ENCODE results near the gene APBA1. TPM values are rescaled to one million over a fixed set of nuclear protein-coding genes. Genes with fewer than 3 reads are reported as not detected.
A peak's percentile ranks its signal among the peaks of the same experiment; 100 is the strongest.

Gene APBA1
- total RNA-seq, 1 donor from 2014 or later, result 6.2 TPM

GRCh38 chr9:69433968-69434367 lies 238.2 kb downstream of the APBA1 start:
- Histone ChIP-seq H3K4me3 (no peak overlapping the region), H3K4me1 (no peaks in the 10 kb centered on the region), H3K27me3 (no peaks in the 10 kb centered on the region), H3K9me3 (no peaks in the 10 kb centered on the region), H3K27ac (no peak overlapping the region), H3K36me3 (no peaks in the 10 kb centered on the region)
- TF ChIP-seq, protein P1, sequence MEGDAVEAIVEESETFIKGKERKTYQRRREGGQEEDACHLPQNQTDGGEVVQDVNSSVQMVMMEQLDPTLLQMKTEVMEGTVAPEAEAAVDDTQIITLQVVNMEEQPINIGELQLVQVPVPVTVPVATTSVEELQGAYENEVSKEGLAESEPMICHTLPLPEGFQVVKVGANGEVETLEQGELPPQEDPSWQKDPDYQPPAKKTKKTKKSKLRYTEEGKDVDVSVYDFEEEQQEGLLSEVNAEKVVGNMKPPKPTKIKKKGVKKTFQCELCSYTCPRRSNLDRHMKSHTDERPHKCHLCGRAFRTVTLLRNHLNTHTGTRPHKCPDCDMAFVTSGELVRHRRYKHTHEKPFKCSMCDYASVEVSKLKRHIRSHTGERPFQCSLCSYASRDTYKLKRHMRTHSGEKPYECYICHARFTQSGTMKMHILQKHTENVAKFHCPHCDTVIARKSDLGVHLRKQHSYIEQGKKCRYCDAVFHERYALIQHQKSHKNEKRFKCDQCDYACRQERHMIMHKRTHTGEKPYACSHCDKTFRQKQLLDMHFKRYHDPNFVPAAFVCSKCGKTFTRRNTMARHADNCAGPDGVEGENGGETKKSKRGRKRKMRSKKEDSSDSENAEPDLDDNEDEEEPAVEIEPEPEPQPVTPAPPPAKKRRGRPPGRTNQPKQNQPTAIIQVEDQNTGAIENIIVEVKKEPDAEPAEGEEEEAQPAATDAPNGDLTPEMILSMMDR (IDR thresholded peaks at IDR 0.05), result no peak
- DNase-seq, result peak; percentile 40
- intact Hi-C loops (cut with DNase I), result no loop called here
- ATAC-seq, result peak; percentile 13

- no peak for ATAC-seq
- Histone ChIP-seq H3K27me3 (no peaks in the 10 kb centered on the region), H3K9me3 (no peaks in the 10 kb centered on the region), H3K4me3 (no peak overlapping the region), H3K36me3 (no peaks in the 10 kb centered on the region), H3K27ac (no peak overlapping the region), H3K4me1 (no peaks in the 10 kb centered on the region)
- TF ChIP-seq, protein P1 (IDR thresholded peaks at IDR 0.05), result no peak
- DNase-seq, result no peak
- intact Hi-C loops (cut with DNase I), result no loop called here
Measured at GRCh38 chr9:69433392-69433791, 238.8 kb downstream of the APBA1 start.

- intact Hi-C loops (cut with DNase I), result no loop called here
- no peak overlapping the region for H3K27ac ChIP-seq
- no peak for ATAC-seq
- H3K36me3 ChIP-seq, result no peaks in the 10 kb centered on the region
- H3K9me3 ChIP-seq, result no peaks in the 10 kb centered on the region
- DNase-seq, result peak; percentile 40
- H3K4me1 ChIP-seq, result no peaks in the 10 kb centered on the region
- no peaks in the 10 kb centered on the region for H3K27me3 ChIP-seq
- TF ChIP-seq, protein P1 (IDR thresholded peaks at IDR 0.05), result no peak
- no peak overlapping the region for H3K4me3 ChIP-seq
Measured at GRCh38 chr9:69432623-69433022, 239.5 kb downstream of the APBA1 start.

- H3K27me3 ChIP-seq, result no peaks in the 10 kb centered on the region
- H3K27ac ChIP-seq, result no peak overlapping the region
- H3K9me3 ChIP-seq, result no peaks in the 10 kb centered on the region
- ATAC-seq, result no peak
- intact Hi-C loops (cut with DNase I), result no loop called here
- DNase-seq, result no peak
- TF ChIP-seq, protein P1 (IDR thresholded peaks at IDR 0.05), result no peak
- no peak overlapping the region for H3K4me3 ChIP-seq
- H3K4me1 ChIP-seq, result no peaks in the 10 kb centered on the region
- no peaks in the 10 kb centered on the region for H3K36me3 ChIP-seq
Measured at GRCh38 chr9:69431777-69432176, 240.4 kb downstream of the APBA1 start.

DNA sequence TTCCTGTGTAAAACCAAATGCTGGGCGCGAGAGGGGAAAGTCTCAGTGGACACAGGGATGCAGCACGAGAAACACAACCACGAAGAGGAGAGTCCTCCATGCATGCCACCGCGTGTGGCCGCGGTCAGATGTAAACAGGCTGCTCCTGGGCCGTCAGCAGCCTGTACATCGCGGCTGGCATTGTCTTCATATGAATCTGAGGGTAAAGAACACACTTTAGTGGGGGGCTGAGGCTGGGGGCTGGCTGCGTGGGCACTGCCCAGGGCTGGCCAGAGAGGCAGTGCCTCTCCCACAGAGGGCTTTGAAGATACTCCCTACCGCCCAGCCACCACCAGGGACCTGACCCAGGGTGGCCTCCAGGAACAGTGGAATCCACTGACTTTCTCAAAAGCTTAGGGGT lies 241.0 kb downstream of the APBA1 start:
- Histone ChIP-seq H3K4me3 (no peak overlapping the region), H3K27ac (no peak overlapping the region), H3K9me3 (no peaks in the 10 kb centered on the region), H3K27me3 (no peaks in the 10 kb centered on the region), H3K4me1 (no peaks in the 10 kb centered on the region), H3K36me3 (no peaks in the 10 kb centered on the region)
- DNase-seq (peak; percentile 30), ATAC-seq (no peak)
- intact Hi-C loops (cut with DNase I), result no loop called here
- TF ChIP-seq, protein P1 (IDR thresholded peaks at IDR 0.05), result no peak

- intact Hi-C loops (cut with DNase I), result no loop called here
- Histone ChIP-seq H3K27ac (no peak overlapping the region), H3K27me3 (no peaks in the 10 kb centered on the region), H3K4me1 (no peaks in the 10 kb centered on the region), H3K36me3 (no peaks in the 10 kb centered on the region), H3K4me3 (no peak overlapping the region), H3K9me3 (no peaks in the 10 kb centered on the region)
- ATAC-seq (no peak), DNase-seq (peak; percentile 46)
- TF ChIP-seq, protein P1 (IDR thresholded peaks at IDR 0.05), result no peak
Measured at GRCh38 chr9:69430206-69430605, 242.0 kb downstream of the APBA1 start.
